Measurements from ENCODE around the gene FAHD1.
"Not testable (repeated sequence)": the region's sequence is repeated elsewhere in the genome, so short reads cannot be mapped to it uniquely, and the experiment has no call there.

Gene FAHD1

GRCh38 chr16:1790261-1790610 lies 36.8 kb upstream of the FAHD1 start:
- no peak for FAIRE-seq

GRCh38 chr16:1790611-1791255 lies 36.3 kb upstream of the FAHD1 start:
- no peak for FAIRE-seq

GRCh38 chr16:1791256-1791942 lies 35.6 kb upstream of the FAHD1 start:
- no peak for FAIRE-seq

DNA sequence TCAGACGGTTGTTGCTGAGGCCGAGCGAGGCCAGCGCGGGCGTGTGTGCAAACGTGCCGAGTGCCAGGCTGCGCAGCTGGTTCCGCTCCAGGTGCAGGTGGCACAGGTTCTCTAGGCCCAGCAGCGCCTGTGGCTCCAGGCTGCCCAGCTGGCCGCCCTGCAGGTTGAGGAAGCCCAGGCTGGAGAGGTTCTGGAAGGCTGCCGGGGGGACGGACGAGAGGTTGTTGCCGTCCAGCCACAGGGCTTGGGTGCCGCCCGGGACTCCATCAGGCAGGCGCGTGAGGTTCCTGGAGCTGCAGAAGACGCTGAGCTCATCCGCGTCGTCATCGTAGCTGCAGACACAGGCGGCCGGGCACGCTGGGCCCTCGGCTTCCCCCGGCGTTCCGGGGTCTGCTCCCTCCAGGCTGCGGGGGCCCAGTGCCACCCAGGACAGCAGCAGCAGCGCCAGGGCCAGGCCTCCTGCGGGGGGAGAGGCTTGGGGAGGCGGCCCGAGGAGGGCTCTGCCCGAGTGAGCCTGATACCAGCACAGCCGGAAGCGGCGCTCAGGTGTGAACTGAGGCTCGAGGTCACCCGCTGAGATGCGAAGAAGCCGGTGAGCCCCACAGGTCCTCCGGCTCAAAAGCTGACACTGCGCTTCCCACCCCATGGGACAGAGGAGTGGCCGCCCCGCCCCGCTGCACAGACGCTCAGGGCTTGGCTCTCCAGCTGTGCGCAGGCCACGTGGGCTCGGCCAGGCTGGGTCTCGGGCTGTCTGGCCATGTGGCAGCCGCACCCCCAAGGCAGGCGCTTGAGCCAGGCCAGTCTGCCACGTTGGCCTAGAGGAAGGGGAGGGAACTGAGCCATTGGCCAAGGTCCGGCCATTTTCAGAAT lies 34.8 kb upstream of the FAHD1 start:
- FAIRE-seq, result no peak

GRCh38 chr16:1792836-1793577 lies 34.0 kb upstream of the FAHD1 start:
- FAIRE-seq, result no peak

DNA sequence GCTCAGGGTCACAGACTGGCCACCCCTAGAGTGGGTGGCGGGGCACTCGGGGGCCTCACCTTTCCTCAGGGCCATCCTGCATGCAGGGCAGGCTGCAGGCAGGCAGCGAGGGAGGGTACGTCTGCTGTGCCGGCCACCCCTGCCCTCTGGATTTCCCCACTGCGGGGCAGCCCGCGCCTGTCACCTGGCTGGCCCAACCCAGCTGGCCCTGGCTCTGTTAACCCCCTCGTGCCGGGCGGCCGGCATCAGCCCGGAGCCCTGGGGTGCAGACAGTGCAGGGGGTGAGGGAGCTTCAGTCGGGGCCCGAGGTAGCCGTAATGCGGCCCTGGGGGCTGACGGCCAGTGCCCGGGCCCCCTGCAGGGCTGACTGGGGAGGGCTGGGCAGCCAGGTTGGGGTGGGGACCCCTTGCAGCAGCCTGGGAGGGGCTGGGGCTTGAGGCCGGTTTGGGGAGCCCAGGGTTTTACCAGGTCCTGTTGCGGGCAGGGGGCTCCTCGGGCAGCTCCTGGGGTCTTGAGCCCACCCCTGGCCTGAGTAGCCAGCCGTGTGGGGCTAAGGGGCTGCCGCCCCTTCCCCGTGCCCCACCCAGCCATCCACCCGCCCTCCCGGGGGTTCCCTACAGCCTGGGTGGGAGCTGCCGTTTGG lies 33.3 kb upstream of the FAHD1 start, which contains the start of gene IGFALS:
Gene IGFALS (minus strand): TSS at position 128 of the 643 bp plus-strand sequence. CDS start 53 bp downstream, at position 75.
- no peak for FAIRE-seq

DNA sequence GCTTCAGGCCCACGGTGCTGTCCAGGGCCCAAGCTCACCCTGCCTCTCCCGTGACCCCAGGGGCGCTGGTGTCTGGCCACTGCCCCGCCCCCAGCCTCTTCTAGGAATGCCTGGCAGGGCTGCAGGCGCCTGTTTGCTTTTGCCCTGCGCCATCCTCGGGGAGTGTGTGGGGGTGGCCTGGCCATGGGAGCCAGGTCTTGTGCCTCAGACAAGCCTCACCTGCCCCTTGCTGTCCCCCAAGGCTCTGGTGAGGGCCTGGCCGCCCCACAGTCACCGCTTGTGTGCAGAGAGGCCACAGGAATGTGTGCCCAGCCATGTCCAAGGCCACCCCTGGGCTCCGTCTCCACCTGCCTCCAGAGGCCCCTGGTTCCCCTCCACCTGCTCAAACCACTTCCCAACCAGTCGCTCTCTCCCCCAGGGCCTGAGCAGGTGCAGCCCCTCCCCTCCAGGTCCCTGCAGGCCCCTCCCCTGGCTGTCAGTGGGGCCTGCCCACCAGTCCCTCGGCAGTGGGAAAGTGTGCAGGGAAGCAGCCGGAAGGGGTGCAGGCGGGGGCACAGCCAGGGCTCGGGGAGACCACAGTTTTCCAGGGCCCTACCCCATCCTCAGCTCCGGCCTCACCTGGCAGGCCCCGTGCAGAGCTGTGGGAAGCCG lies 32.7 kb upstream of the FAHD1 start:
- FAIRE-seq, result no peak

DNA sequence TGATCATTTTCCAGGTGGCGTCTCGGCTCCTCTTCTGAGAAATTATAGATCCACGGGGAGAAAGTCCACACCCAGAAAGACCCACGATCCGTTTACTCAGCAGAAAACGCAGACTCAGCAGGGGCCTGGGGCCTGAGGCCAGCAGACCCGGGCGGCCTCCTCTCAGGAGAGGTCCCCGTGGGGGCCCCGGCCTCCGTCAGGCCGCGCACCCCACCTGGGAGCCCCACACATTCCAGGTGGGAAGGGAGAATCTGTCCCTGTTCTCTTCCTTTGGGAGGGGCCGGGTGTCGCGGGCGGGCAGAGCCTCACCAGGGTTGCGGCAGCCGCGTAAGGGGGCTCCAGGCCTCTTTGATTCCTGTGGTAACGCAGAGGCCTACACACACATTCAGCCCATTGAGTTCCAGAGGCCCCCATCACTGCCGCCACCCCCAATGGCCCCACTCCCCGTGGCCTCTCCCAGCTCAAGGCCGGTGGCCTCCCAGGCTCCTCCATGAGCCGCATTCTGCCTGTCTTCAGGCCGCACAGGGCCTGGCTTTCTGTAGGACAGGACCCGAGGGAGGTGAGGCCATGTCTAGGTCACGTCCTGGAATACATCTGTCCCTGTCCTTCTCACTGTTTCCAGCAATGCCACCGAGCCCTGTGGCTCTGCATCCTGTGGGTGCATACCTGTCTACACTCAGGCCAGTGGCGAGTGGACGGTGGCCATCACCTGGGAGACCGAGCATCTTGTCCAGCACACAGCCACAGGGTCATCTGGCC lies 31.9 kb upstream of the FAHD1 start:
- FAIRE-seq, result no peak

DNA sequence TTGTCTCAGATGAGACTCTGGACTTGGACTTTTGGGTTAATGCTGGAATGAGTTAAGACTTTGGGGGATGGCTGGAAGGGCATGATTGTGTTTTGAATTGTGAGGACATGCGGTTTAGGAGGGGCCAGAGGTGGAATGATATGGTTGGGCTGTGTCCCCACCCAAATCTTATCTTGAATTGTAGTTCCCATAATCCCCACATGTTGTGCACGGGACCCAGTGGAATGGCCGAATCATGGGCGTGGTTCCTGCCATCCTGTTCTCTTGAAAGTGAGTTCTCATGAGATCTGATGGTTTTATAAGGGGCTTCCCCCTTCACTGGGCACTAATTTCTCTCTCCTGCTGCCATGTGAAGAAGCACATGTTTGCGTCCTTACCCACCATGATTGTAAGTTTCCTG lies 27.7 kb upstream of the FAHD1 start:
- not testable (repeated sequence) for FAIRE-seq

DNA sequence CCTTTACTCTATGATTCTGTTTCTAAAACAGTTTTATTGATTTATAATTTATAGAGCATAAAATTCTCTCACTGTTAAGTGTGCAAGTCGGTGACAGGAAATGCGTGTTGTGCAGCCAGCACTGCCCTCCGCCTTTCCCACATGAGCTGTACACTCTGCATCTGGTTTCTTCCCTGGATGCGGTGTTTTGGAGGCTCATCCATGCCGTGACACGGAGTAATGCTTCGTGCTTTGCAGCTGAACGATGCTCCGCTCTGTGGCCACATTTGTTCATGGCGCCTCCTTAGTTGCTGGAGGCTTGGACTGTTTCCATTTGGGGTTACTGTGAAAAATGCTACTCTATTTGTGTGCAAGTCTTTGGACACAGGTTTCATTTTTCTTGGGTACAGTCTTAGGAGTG lies 26.3 kb upstream of the FAHD1 start:
- FAIRE-seq, result no peak

- no peak for FAIRE-seq
Measured at GRCh38 chr16:1807626-1808025, 19.4 kb upstream of the FAHD1 start.

- no peak for FAIRE-seq
Measured at GRCh38 chr16:1808691-1809090, 18.3 kb upstream of the FAHD1 start.

GRCh38 chr16:1809281-1809801 lies 17.7 kb upstream of the FAHD1 start:
- no peak for FAIRE-seq

GRCh38 chr16:1810106-1810505 lies 16.9 kb upstream of the FAHD1 start:
- no peak for FAIRE-seq

- no peak for FAIRE-seq
Measured at GRCh38 chr16:1810536-1810935, 16.5 kb upstream of the FAHD1 start.

DNA sequence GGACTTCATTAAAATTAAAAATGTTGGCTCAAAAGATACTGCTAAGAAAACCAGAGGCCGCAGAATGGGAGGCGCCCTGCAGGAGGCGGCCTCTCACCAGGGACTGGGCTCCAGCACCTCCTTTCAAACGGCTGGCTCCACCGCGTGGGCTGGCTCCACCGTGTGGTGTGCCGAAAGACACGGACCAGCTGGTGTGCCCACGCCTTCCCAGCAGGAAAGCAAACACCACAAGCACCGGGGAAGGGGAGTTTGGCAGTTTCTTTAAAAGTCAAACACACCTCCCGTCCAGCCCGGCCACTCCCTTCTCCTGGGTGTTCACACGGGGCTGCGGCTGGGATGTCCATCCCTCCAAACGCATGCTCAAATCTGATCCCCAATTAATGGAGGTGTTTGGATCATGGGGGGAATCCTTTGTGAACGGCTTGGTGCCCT lies 14.3 kb upstream of the FAHD1 start:
- FAIRE-seq, result no peak

GRCh38 chr16:1815461-1815860 lies 11.5 kb upstream of the FAHD1 start:
- no peak for FAIRE-seq

- no peak for FAIRE-seq
Measured at GRCh38 chr16:1816396-1817275, 10.4 kb upstream of the FAHD1 start.

GRCh38 chr16:1817276-1817589 lies 9.8 kb upstream of the FAHD1 start:
- FAIRE-seq, result no peak

DNA sequence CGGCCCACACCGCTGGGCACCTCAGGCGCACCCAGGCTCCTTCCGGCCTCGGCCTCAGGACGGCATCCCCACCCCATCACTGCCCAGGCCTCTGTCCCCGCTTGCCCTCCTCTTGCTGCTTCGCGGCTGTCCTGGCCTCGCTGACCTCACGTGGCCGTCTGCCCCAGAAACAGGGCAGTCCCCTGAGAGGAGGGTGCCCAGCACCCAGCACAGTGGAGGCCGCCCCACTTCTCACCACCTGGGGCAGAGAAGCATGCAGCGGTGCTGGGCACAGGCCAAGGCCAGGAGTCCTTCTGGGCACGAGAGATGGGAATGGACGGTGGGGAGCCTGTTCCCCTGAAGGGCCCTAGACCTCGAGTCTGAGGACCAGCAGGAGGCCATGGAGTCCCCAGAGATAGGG lies 9.3 kb upstream of the FAHD1 start:
- FAIRE-seq, result no peak
